HepG2 (cell line): Measurements from ENCODE around the gene IQCH. TPM values are rescaled to one million over a fixed set of nuclear protein-coding genes. Genes with fewer than 3 reads are reported as not detected.

Source experiments
- ATF6 ChIP-seq: sonication (generic); formaldehyde crosslinking; conservative IDR thresholded peaks from 2 replicates; pipeline ENCODE4 v1.4.0; 2020; ENCODE audit warnings: missing genetic modification reagents
- E2F5 ChIP-seq: sonication (generic); formaldehyde crosslinking; conservative IDR thresholded peaks from 2 replicates; pipeline ENCODE4 v1.4.0; 2020; ENCODE audit warnings: missing genetic modification reagents
- ESRRA ChIP-seq: sonication (generic); formaldehyde crosslinking; IDR thresholded peaks from 2 replicates; pipeline ENCODE4 v1.5.1; 2020; ENCODE audit warnings: mild to moderate bottlenecking, low read depth, missing genetic modification reagents
- FOXK1 ChIP-seq: sonication (generic); formaldehyde crosslinking; IDR thresholded peaks from 2 replicates; pipeline ENCODE4 v1.4.0; 2020; ENCODE audit warnings: low read depth, missing genetic modification reagents, borderline replicate concordance
- HMG20A ChIP-seq: IDR thresholded peaks from 2 replicates; pipeline ENCODE4 v1.6.1; 2016; ENCODE audit warnings: borderline replicate concordance
- MAZ ChIP-seq, 2 experiments: sonication (generic) in 1 of 2; formaldehyde crosslinking in 1 of 2; IDR thresholded peaks; 2 replicates each; pipeline versions ENCODE4 v1.5.0 to v1.6.1; 2012 to 2020; ENCODE audit warnings: low read depth in 2 of 2, mild to moderate bottlenecking in 2 of 2, borderline replicate concordance in 1 of 2, improper control_type of control experiment in 1 of 2, low read length in 1 of 2, missing genetic modification reagents in 1 of 2, moderate library complexity in 1 of 2
- MNT ChIP-seq: fragments of 450-650 bp; IDR thresholded peaks from 2 replicates; pipeline ENCODE4 v1.6.1; 2016
- PAWR ChIP-seq: sonication (generic); formaldehyde crosslinking; IDR thresholded peaks from 2 replicates; pipeline ENCODE4 v1.4.0; 2020; ENCODE audit warnings: missing genetic modification reagents, mild to moderate bottlenecking, borderline replicate concordance
- ZBTB3 ChIP-seq: sonication (generic); formaldehyde crosslinking; IDR thresholded peaks from 2 replicates; pipeline ENCODE4 v1.4.0; 2020; ENCODE audit warnings: low read depth, mild to moderate bottlenecking, moderate library complexity, missing genetic modification reagents, borderline replicate concordance
- ZBTB42 ChIP-seq: sonication (generic); formaldehyde crosslinking; IDR thresholded peaks from 2 replicates; pipeline ENCODE4 v1.5.0; 2020; ENCODE audit warnings: mild to moderate bottlenecking, missing genetic modification reagents
- ZNF12 ChIP-seq: sonication (generic); formaldehyde crosslinking; IDR thresholded peaks from 2 replicates; pipeline ENCODE4 v1.5.0; 2020; ENCODE audit warnings: missing genetic modification reagents
- ZNF34 ChIP-seq: sonication (generic); formaldehyde crosslinking; IDR thresholded peaks from 2 replicates; pipeline ENCODE4 v1.4.0; 2020; ENCODE audit warnings: mild to moderate bottlenecking, missing genetic modification reagents, borderline replicate concordance
- ZNF362 ChIP-seq: sonication (generic); formaldehyde crosslinking; IDR thresholded peaks from 2 replicates; pipeline ENCODE4 v1.4.0; 2020; ENCODE audit warnings: missing genetic modification reagents, mild to moderate bottlenecking, borderline replicate concordance
- ZNF367 ChIP-seq: sonication (generic); formaldehyde crosslinking; IDR thresholded peaks from 2 replicates; pipeline ENCODE4 v1.4.0; 2020; ENCODE audit warnings: missing genetic modification reagents, borderline replicate concordance
- ZNF431 ChIP-seq: sonication (generic); formaldehyde crosslinking; IDR thresholded peaks from 2 replicates; pipeline ENCODE4 v1.9.0; 2022; ENCODE audit warnings: missing genetic modification reagents, low read depth, mild to moderate bottlenecking, borderline replicate concordance
- ZNF605 ChIP-seq: sonication (generic); formaldehyde crosslinking; IDR thresholded peaks from 2 replicates; pipeline ENCODE4 v1.8.0; 2022; ENCODE audit warnings: mild to moderate bottlenecking, missing genetic modification reagents
- ZNF672 ChIP-seq: sonication (generic); formaldehyde crosslinking; IDR thresholded peaks from 2 replicates; pipeline ENCODE4 v1.8.1; 2022; ENCODE audit warnings: missing genetic modification reagents
- ZNF724P ChIP-seq: sonication (generic); formaldehyde crosslinking; IDR thresholded peaks from 2 replicates; pipeline ENCODE4 v1.8.0; 2022; ENCODE audit warnings: missing genetic modification reagents, borderline replicate concordance
- ZNF878 ChIP-seq: sonication (generic); formaldehyde crosslinking; IDR thresholded peaks from 2 replicates; pipeline ENCODE4 v1.8.1; 2023; ENCODE audit warnings: mild to moderate bottlenecking, missing genetic modification reagents, moderate library complexity
- polyA plus RNA-seq, 8 experiments: library from polyadenylated mRNA; depleted of rRNA in 3 of 8; stranded (reverse) in 7 of 8; unstranded in 1 of 8; fragments of >200 nt; fragmentation: Illumina TruSeq in 4 of 8; extraction: Trizol in 4 of 8; gene quantifications; 2 replicates each; pipeline versions ENCODE4 v1.2.1 to v1.2.3, GENCODE V29; 2011 to 2016; ENCODE audit warnings: low read depth in 4 of 8, missing spikeins in 1 of 8, mixed read lengths in 1 of 8; ENCODE audit not compliant: insufficient read depth in 1 of 8
- total RNA-seq, 5 experiments: library from RNA; depleted of rRNA; stranded (reverse); fragments of >200 nt; fragmentation: Illumina TruSeq; extraction: Trizol; gene quantifications; 2 replicates each; pipeline ENCODE4 v1.2.3, GENCODE V29; 2016; ENCODE audit warnings: low read depth in 1 of 5
- TF ChIP-seq, protein P1 (sequence below): sonication (generic); formaldehyde crosslinking; IDR thresholded peaks from 2 replicates; pipeline ENCODE4 v1.5.0; 2020; ENCODE audit warnings: mild to moderate bottlenecking, missing genetic modification reagents

The IQCH gene
- total and polyA plus RNA-seq, 2 of the 13 experiments (the other 11 are each of a cell fraction or from before 2014, with no cell fraction given) = 0.16 to 0.55 TPM

DNA sequence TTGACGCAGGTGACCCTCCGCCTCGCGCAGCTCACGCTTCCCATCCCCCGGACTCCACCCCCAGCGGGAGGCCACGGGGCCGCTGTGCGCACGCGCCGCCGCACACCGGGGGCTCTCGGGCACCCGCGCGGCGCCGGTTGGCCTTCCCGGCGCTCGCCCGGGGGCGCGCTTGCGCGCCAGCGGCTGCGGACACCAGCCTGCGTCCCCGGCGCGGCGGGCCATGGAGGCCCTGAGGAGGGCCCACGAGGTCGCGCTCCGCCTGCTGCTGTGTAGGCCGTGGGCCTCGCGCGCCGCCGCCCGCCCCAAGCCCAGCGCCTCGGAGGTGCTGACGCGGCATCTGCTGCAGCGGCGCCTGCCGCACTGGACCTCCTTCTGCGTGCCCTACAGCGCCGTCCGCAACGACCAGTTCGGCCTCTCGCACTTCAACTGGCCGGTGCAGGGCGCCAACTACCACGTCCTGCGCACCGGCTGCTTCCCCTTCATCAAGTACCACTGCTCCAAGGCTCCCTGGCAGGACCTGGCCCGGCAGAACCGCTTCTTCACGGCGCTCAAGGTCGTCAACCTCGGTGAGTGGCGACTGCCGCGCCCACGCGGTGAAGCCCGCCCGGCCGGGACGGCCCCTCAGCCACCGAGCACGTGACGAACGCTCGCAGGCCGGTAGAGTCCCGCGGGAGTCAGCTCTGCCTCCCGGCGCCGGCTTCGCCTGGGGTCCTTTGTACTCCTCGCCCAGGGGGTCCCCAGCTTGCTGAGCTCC, 266.6 kb downstream of the IQCH start, which contains the start of gene C15orf61 (continued):
- TF ChIP-seq FOXK1 (CRISPR knock-in tag) (peak; percentile 62; the same call in 1 of the 2 replicates), ZNF34 (peak; percentile 93; the same call in 1 of the 2 replicates), ESRRA (CRISPR knock-in tag) (peak; percentile 70; the same call in 1 of the 2 replicates), ZBTB3 (CRISPR knock-in tag) (no peak; the same call in 1 of the 2 replicates), PAWR (CRISPR knock-in tag) (no peak), ZNF672 (CRISPR knock-in tag) (no peak), ZNF367 (peak; percentile 28; the same call in 1 of the 2 replicates), ZBTB42 (CRISPR knock-in tag) (no peak), ZNF605 (CRISPR knock-in tag) (peak; percentile 86), HMG20A (CRISPR knock-in tag) (peak; percentile 35; the same call in 1 of the 2 replicates), ZNF362 (CRISPR knock-in tag) (peak; percentile 71; the same call in 1 of the 2 replicates), E2F5 (peak; percentile 48; the same call in 1 of the 2 replicates), MAZ (IDR thresholded peaks at IDR 0.05; ENCODE audit: borderline replicate concordance, low read depth, low read length) (peak; percentile 83), MAZ (CRISPR knock-in tag; IDR thresholded peaks at IDR 0.05; ENCODE audit: low read depth) (peak; percentile 77), ATF6 (CRISPR knock-in tag) (no peak), ZNF724P (CRISPR knock-in tag) (peak; percentile 86; the same call in 1 of the 2 replicates), ZNF12 (CRISPR knock-in tag) (0 out of 2 replicates have a peak, but pooled peaks have one; percentile 9), ZNF878 (peak; percentile 79), ZNF431 (peak; percentile 70; the same call in 1 of the 2 replicates), MNT (peak; percentile 32; the same call in 1 of the 2 replicates)
- TF ChIP-seq, protein P1, sequence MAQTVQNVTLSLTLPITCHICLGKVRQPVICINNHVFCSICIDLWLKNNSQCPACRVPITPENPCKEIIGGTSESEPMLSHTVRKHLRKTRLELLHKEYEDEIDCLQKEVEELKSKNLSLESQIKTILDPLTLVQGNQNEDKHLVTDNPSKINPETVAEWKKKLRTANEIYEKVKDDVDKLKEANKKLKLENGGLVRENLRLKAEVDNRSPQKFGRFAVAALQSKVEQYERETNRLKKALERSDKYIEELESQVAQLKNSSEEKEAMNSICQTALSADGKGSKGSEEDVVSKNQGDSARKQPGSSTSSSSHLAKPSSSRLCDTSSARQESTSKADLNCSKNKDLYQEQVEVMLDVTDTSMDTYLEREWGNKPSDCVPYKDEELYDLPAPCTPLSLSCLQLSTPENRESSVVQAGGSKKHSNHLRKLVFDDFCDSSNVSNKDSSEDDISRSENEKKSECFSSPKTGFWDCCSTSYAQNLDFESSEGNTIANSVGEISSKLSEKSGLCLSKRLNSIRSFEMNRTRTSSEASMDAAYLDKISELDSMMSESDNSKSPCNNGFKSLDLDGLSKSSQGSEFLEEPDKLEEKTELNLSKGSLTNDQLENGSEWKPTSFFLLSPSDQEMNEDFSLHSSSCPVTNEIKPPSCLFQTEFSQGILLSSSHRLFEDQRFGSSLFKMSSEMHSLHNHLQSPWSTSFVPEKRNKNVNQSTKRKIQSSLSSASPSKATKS = no peak
